OCI-LY1 (cell line): Measurements from ENCODE around the gene ARHGAP33.

Source experiments
- H2AFZ ChIP-seq: fragments of 200-600 bp; sonication (generic), shearing (Covaris generic); 2 replicates; pipeline ENCODE4 v1.6.0; 2014; ENCODE audit warnings: antibody characterized with exemption, mild to moderate bottlenecking, low read length
- H3F3A ChIP-seq: fragments of 200-600 bp; sonication (generic), shearing (Covaris generic); 2 replicates; pipeline ENCODE4 v1.6.0; 2014; ENCODE audit warnings: mild to moderate bottlenecking, antibody characterized with exemption, low read length, moderate library complexity; ENCODE audit not compliant: insufficient read depth
- H3K27ac ChIP-seq: fragments of 200-600 bp; sonication (generic); 2 replicates; pipeline ENCODE4 v1.5.1; 2014; ENCODE audit warnings: low read length, mixed run types, mild to moderate bottlenecking, low read depth; ENCODE audit not compliant: poor library complexity, severe bottlenecking
- H3K27me3 ChIP-seq: fragments of 200-600 bp; sonication (generic); 2 replicates; pipeline ENCODE4 v1.6.0; 2014; ENCODE audit warnings: antibody characterized with exemption, mild to moderate bottlenecking, low read length, moderate library complexity; ENCODE audit not compliant: insufficient read depth
- H3K36me3 ChIP-seq: fragments of 200-600 bp; sonication (generic); 2 replicates; pipeline ENCODE4 v1.6.1; 2014; ENCODE audit warnings: mild to moderate bottlenecking, antibody characterized with exemption, low read length, moderate library complexity, mixed read lengths; ENCODE audit not compliant: insufficient read depth
- H3K4me1 ChIP-seq: fragments of 200-600 bp; sonication (generic); 2 replicates; pipeline ENCODE4 v1.5.1; 2014; ENCODE audit warnings: mild to moderate bottlenecking, low read length, moderate library complexity; ENCODE audit not compliant: insufficient read depth, severe bottlenecking
- H3K4me2 ChIP-seq: fragments of 200-600 bp; sonication (generic), shearing (Covaris generic); 2 replicates; pipeline ENCODE4 v1.6.1; 2014; ENCODE audit warnings: low read length
- H3K4me3 ChIP-seq: fragments of 200-600 bp; sonication (generic); 2 replicates; pipeline ENCODE4 v1.5.1; 2014; ENCODE audit warnings: low read length, low read depth, mild to moderate bottlenecking, mixed read lengths; ENCODE audit not compliant: poor library complexity, severe bottlenecking
- H3K79me2 ChIP-seq: fragments of 200-600 bp; shearing (Covaris generic); 2 replicates; pipeline ENCODE4 v1.6.1; 2016; ENCODE audit warnings: mixed run types, low read length, mixed read lengths; ENCODE audit not compliant: insufficient read depth
- H3K9ac ChIP-seq: fragments of 200-600 bp; sonication (generic), shearing (Covaris generic); 2 replicates; pipeline ENCODE4 v1.6.1; 2014; ENCODE audit warnings: mild to moderate bottlenecking, low read length, mixed read lengths
- H3K9me2 ChIP-seq: fragments of 200-600 bp; sonication (generic), shearing (Covaris generic); 2 replicates; pipeline ENCODE4 v1.6.1; 2014; ENCODE audit warnings: low read depth, mild to moderate bottlenecking, low read length, mixed read lengths
- H3K9me3 ChIP-seq: fragments of 200-600 bp; shearing (Covaris generic); 2 replicates; pipeline ENCODE4 v1.6.1; 2014; ENCODE audit warnings: low read length, mixed read lengths
- H4K20me1 ChIP-seq: fragments of 200-600 bp; sonication (generic), shearing (Covaris generic); 2 replicates; pipeline ENCODE4 v1.6.0; 2016; ENCODE audit warnings: mild to moderate bottlenecking, low read length; ENCODE audit not compliant: insufficient read depth
- EZH2 ChIP-seq: fragments of 200-600 bp; sonication (generic), shearing (Covaris generic); IDR thresholded peaks from 2 replicates; pipeline ENCODE4 v1.8.0; 2017; ENCODE audit warnings: borderline replicate concordance, mixed run types, mild to moderate bottlenecking, antibody characterized with exemption, low read length, moderate library complexity, mixed read lengths
- TF ChIP-seq, protein P1 (sequence below): fragments of 200-600 bp; sonication (generic), shearing (Covaris generic); IDR thresholded peaks from 2 replicates; pipeline ENCODE4 v1.5.1; 2017; ENCODE audit warnings: mild to moderate bottlenecking, antibody characterized with exemption, low read length, moderate library complexity, mixed read lengths

The ARHGAP33 gene

DNA sequence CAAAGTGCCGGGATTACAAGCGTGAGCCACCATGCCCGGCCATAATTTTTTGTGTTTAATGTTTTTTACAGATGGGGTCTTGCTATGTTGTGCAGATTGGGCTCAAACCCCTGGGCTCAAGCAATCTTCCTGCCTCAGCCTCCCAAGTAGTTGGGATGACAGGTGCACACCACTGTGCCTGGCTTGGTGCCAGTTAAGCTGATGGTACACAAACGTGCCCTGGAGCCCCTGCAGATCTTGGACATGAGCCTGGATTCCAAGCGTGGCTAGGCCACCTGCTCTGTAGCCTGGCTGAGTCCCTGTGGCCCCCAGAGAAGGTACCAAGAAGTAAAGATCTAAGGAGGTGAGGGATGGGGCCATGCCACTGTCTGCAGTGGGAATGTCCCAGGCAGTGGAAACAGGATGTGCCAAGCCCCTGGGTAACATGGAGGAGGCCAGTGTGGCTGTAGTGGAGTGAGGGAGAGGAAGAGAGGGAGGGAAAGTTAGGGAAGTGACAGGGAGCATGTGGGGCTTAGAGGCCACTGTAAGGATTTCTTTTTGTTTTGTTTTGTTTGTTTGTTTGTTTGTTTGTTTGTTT is 30.2 kb downstream of the ARHGAP33 start:
- no peak overlapping the region for H3K4me2 ChIP-seq
- H3K9ac ChIP-seq = no peak overlapping the region
- H2AFZ ChIP-seq = no peak overlapping the region
- TF ChIP-seq EZH2 = no peak
- TF ChIP-seq, protein P1, sequence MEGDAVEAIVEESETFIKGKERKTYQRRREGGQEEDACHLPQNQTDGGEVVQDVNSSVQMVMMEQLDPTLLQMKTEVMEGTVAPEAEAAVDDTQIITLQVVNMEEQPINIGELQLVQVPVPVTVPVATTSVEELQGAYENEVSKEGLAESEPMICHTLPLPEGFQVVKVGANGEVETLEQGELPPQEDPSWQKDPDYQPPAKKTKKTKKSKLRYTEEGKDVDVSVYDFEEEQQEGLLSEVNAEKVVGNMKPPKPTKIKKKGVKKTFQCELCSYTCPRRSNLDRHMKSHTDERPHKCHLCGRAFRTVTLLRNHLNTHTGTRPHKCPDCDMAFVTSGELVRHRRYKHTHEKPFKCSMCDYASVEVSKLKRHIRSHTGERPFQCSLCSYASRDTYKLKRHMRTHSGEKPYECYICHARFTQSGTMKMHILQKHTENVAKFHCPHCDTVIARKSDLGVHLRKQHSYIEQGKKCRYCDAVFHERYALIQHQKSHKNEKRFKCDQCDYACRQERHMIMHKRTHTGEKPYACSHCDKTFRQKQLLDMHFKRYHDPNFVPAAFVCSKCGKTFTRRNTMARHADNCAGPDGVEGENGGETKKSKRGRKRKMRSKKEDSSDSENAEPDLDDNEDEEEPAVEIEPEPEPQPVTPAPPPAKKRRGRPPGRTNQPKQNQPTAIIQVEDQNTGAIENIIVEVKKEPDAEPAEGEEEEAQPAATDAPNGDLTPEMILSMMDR = no peak
- no peaks in the 10 kb centered on the region for H3K36me3 ChIP-seq
- no peaks in the 10 kb centered on the region for H3K79me2 ChIP-seq
- no peaks in the 10 kb centered on the region for H4K20me1 ChIP-seq
- no peak overlapping the region for H3K4me3 ChIP-seq
- 0 out of 2 replicates have a peak, but pooled peaks cover 10% of the 10 kb centered on the region for H3K27me3 ChIP-seq
- H3K9me3 ChIP-seq = no peaks in the 10 kb centered on the region
- no peaks in the 10 kb centered on the region for H3F3A ChIP-seq
- no peaks in the 10 kb centered on the region for H3K9me2 ChIP-seq
- no peaks in the 10 kb centered on the region for H3K4me1 ChIP-seq
- H3K27ac ChIP-seq = no peak overlapping the region

GRCh38 chr19:35806597-35806996 is 31.2 kb downstream of the ARHGAP33 start:
- no peaks in the 10 kb centered on the region for H3K36me3 ChIP-seq
- H3K4me2 ChIP-seq = no peak overlapping the region
- TF ChIP-seq EZH2 = no peak
- TF ChIP-seq, protein P1 = no peak
- H3K9ac ChIP-seq = no peak overlapping the region
- H2AFZ ChIP-seq = no peak overlapping the region
- 0 out of 2 replicates have a peak, but pooled peaks cover 10% of the 10 kb centered on the region for H3K27me3 ChIP-seq
- no peaks in the 10 kb centered on the region for H3K4me1 ChIP-seq
- no peaks in the 10 kb centered on the region for H3K79me2 ChIP-seq
- H3K4me3 ChIP-seq = no peak overlapping the region
- no peaks in the 10 kb centered on the region for H4K20me1 ChIP-seq
- no peaks in the 10 kb centered on the region for H3F3A ChIP-seq
- no peaks in the 10 kb centered on the region for H3K9me2 ChIP-seq
- H3K9me3 ChIP-seq = no peaks in the 10 kb centered on the region
- H3K27ac ChIP-seq = no peak overlapping the region

DNA sequence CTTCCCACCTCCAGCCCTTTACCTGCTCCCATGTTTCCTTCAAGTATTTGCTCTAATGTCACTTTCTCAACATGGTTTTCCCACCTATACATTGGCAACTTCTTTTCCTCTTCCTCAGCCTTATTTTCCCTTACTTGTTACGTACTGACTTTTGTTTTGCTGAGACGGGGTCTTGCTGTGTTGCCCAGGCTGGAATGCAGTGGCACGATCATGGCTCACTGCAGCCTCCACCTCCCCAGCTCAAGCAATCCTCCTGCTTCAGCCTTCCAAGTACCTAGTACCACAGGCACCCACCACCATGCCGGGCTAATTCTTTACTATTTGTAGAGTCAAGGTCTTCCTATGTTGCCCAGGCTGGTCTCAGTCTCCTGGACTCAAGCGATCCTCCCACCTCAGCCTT is 32.3 kb downstream of the ARHGAP33 start:
- Histone ChIP-seq H3K4me3 (no peak overlapping the region), H3K27ac (no peak overlapping the region), H2AFZ (no peak overlapping the region), H3F3A (no peaks in the 10 kb centered on the region), H3K4me2 (no peak overlapping the region), H3K27me3 (0 out of 2 replicates have a peak, but pooled peaks cover 10% of the 10 kb centered on the region), H4K20me1 (no peaks in the 10 kb centered on the region), H3K9me2 (no peaks in the 10 kb centered on the region), H3K9me3 (no peaks in the 10 kb centered on the region), H3K4me1 (no peaks in the 10 kb centered on the region), H3K9ac (no peak overlapping the region), H3K79me2 (no peaks in the 10 kb centered on the region), H3K36me3 (no peaks in the 10 kb centered on the region)
- no peak for TF ChIP-seq EZH2
- TF ChIP-seq, protein P1 = no peak
